NCI-H69 (cell line): Measurements from ENCODE around the gene TRIM62.

Experiments used
- DNase-seq: peaks from one replicate; lab custom pipeline; 2025; lab: John Stamatoyannopoulos, UW

Gene TRIM62

GRCh38 chr1:33097762-33098161, 84.1 kb downstream of the TRIM62 start:
- no peak for DNase-seq

GRCh38 chr1:33097137-33097611, 84.7 kb downstream of the TRIM62 start:
- no peak for DNase-seq

DNA sequence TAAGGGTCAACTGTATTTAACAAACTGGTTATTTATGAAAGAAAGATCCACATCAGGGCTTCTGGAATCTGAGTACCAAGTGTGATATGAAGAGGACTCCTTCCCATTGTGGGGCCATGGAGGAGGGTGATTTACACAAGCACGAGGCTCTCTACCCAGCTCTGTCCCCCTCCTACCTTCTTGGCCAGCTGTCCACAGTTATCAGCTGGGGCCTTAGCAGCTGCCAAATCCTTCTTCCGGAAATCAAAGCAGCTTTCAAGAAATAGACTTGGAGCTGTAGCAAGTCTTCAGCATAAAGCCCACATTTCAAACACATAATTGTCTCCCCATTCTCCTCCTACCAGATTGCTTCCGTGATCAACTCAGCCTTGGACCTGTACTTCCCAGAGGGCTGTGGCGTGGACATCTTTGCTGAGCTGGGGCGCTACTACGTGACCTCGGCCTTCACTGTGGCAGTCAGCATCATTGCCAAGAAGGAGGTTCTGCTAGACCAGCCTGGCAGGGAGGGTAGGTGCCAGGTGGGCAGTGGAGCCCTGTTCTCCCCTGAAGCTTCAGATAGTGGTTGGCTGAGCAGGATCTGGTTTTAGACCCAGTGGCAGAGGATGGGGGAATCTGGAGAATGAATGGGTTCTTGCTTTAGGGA, 85.4 kb downstream of the TRIM62 start:
- DNase-seq = no peak
